Bronchial epithelial cell (primary cell): ENCODE measurements around the gene CEP120. TPM values are rescaled to one million over a fixed set of nuclear protein-coding genes. Genes with fewer than 3 reads are reported as not detected.
A peak's percentile ranks its signal among the peaks of the same experiment; 100 is the strongest.

ENCODE experiments used
- DNase-seq: peaks from one replicate; pipeline ENCODE4 v3.0.0-alpha.2; 2010; ENCODE audit warnings: low read depth
- FAIRE-seq: peaks from 2 replicates; lab custom pipeline; 2011; peaks lifted over from hg19 to GRCh38; lab: Jason Lieb, UNC
- H3K27me3 ChIP-seq: 2 replicates; pipeline ENCODE4 v1.5.1; 2011; ENCODE audit warnings: low read length; ENCODE audit not compliant: control insufficient read depth, insufficient read depth
- H3K36me3 ChIP-seq: 2 replicates; pipeline ENCODE4 v1.5.1; 2011; ENCODE audit warnings: low read length; ENCODE audit not compliant: control insufficient read depth, insufficient read depth
- H3K4me3 ChIP-seq: 2 replicates; pipeline ENCODE4 v1.5.1; 2011; ENCODE audit warnings: mild to moderate bottlenecking, low read depth, low read length, control low read depth
- CTCF ChIP-seq: IDR thresholded peaks from 2 replicates; pipeline ENCODE4 v1.5.1; 2011; ENCODE audit warnings: mild to moderate bottlenecking, moderate library complexity, low read length, control low read depth, inconsistent platforms; ENCODE audit not compliant: insufficient read depth, severe bottlenecking
- total RNA-seq: library from RNA; depleted of rRNA; stranded (reverse); fragments of >200 nt; gene quantifications from 2 replicates; pipeline ENCODE4 v1.2.1, GENCODE V29; 2014

CEP120 gene
- total RNA-seq, 1 donor from 2014 or later = 15.0 TPM

- DNase-seq = no peak
- H3K4me3 ChIP-seq = no peak overlapping the region
- FAIRE-seq = no peak
- H3K36me3 ChIP-seq = peaks cover 5% of the 10 kb centered on the region
- TF ChIP-seq CTCF = no peak
- no peaks in the 10 kb centered on the region for H3K27me3 ChIP-seq
Measured at GRCh38 chr5:123391009-123391408, 32.2 kb downstream of the CEP120 start.

- H3K27me3 ChIP-seq = no peaks in the 10 kb centered on the region
- no peak for TF ChIP-seq CTCF
- DNase-seq = no peak
- H3K36me3 ChIP-seq = peaks cover 5% of the 10 kb centered on the region
- no peak for FAIRE-seq
- H3K4me3 ChIP-seq = no peak overlapping the region
Measured at GRCh38 chr5:123389794-123390193, 33.4 kb downstream of the CEP120 start.

- FAIRE-seq = no peak
- DNase-seq = no peak
- peaks cover 2% of the 10 kb centered on the region for H3K36me3 ChIP-seq
- no peaks in the 10 kb centered on the region for H3K27me3 ChIP-seq
- H3K4me3 ChIP-seq = no peak overlapping the region
- no peak for TF ChIP-seq CTCF
Measured at GRCh38 chr5:123387313-123387712, 35.9 kb downstream of the CEP120 start.

GRCh38 chr5:123382252-123382651 is 41.0 kb downstream of the CEP120 start:
- Histone ChIP-seq H3K4me3 (no peak overlapping the region), H3K36me3 (peaks cover 6% of the 10 kb centered on the region), H3K27me3 (no peaks in the 10 kb centered on the region)
- FAIRE-seq = no peak
- DNase-seq = no peak
- TF ChIP-seq CTCF = no peak

- no peak overlapping the region for H3K4me3 ChIP-seq
- DNase-seq (peak; percentile 12), FAIRE-seq (no peak)
- TF ChIP-seq CTCF = peak; percentile 63
- H3K27me3 ChIP-seq = no peaks in the 10 kb centered on the region
- no peaks in the 10 kb centered on the region for H3K36me3 ChIP-seq
Measured at GRCh38 chr5:123371575-123372179, 51.5 kb downstream of the CEP120 start.

GRCh38 chr5:123369371-123369968 is 53.7 kb downstream of the CEP120 start:
- Histone ChIP-seq H3K36me3 (no peaks in the 10 kb centered on the region), H3K27me3 (no peaks in the 10 kb centered on the region), H3K4me3 (no peak overlapping the region)
- FAIRE-seq (no peak), DNase-seq (no peak)
- TF ChIP-seq CTCF = no peak
